Measurements from ENCODE around the gene ITGA5. TPM values are rescaled to one million over a fixed set of nuclear protein-coding genes. Genes with fewer than 3 reads are reported as not detected.
A peak's percentile ranks its signal among the peaks of the same experiment; 100 is the strongest.
"Not testable (repeated sequence)": the region's sequence is repeated elsewhere in the genome, so short reads cannot be mapped to it uniquely, and the experiment has no call there.

The ITGA5 gene
- total RNA-seq, 1 experiment from 2014 or later, result 12.2 TPM

GRCh38 chr12:54355104-54355815, 63.8 kb downstream of the ITGA5 start:
- Histone ChIP-seq H4K8ac (replicated peaks; ENCODE audit: insufficient read length, low read depth, low read length) (no peak overlapping the region), H2BK12ac (ENCODE audit: insufficient read length, low read depth, low read length) (no peak overlapping the region), H3T11ph (ENCODE audit: low read length) (no peak overlapping the region), H3K9ac (ENCODE audit: extremely low read depth, insufficient read length, low read length) (no peak overlapping the region), H3K9me3 (ENCODE audit: control insufficient read depth, low read depth, low read length) (no peaks in the 10 kb centered on the region), H3K23ac (ENCODE audit: insufficient read length, low read depth, low read length) (no peak overlapping the region), H3K27me3 (ENCODE audit: insufficient read depth, low read length) (no peaks in the 10 kb centered on the region), H2BK15ac (ENCODE audit: low read depth, low read length) (no peak overlapping the region), H2AFZ (ENCODE audit: low read length) (no peak overlapping the region), H4K5ac (ENCODE audit: insufficient read length, low read depth, low read length) (no peak overlapping the region), H3K79me1 (ENCODE audit: insufficient read depth, low read depth, low read length, poor library complexity, severe bottlenecking) (no peaks in the 10 kb centered on the region), H2BK120ac (ENCODE audit: low read depth, low read length, poor library complexity, severe bottlenecking) (no peak overlapping the region), H3K27ac (ENCODE audit: insufficient read length, low read depth, low read length) (no peak overlapping the region), H3K56ac (ENCODE audit: insufficient read length, low read depth, low read length) (no peak overlapping the region), H2BK20ac (ENCODE audit: low read depth, low read length, poor library complexity, severe bottlenecking) (no peak overlapping the region), H2AK5ac (ENCODE audit: insufficient read length, low read length) (no peak overlapping the region), H3K4ac (ENCODE audit: low read depth, low read length) (no peak overlapping the region), H2BK5ac (ENCODE audit: insufficient read length, low read length) (no peak overlapping the region), H3K4me2 (ENCODE audit: insufficient read depth, insufficient read length, low read length) (no peak overlapping the region), H3K4me1 (ENCODE audit: insufficient read depth, low read length) (peaks cover 21% of the 10 kb centered on the region), H4K20me1 (ENCODE audit: control insufficient read depth, insufficient read depth, insufficient read length) (no peaks in the 10 kb centered on the region), H3K79me2 (ENCODE audit: insufficient read depth, low read length) (no peaks in the 10 kb centered on the region), H3K23me2 (ENCODE audit: insufficient read length, low read depth, low read length, poor library complexity, severe bottlenecking) (peaks cover 19% of the 10 kb centered on the region), H4K91ac (ENCODE audit: insufficient read length, low read depth, low read length) (no peak overlapping the region), H3K18ac (ENCODE audit: insufficient read length, low read depth, low read length) (no peak overlapping the region), H3K14ac (ENCODE audit: insufficient read depth, low read length) (no peak overlapping the region; the same call in 1 of the 2 replicates)
- TF ChIP-seq CTCF (conservative IDR thresholded peaks at IDR 0.05), result peak; percentile 42; the same call in 1 of the 3 replicates
- no CpG with 5 or more reads among the region's 6 CpGs for WGBS (ENCODE audit: extremely low coverage, insufficient read length, low lambda C conversion rate)
- Mint-ChIP-seq H3K27ac (peak overlapping the region; percentile 29 to 94 (median 69)), H3K9me3 (no peaks in the 10 kb centered on the region), H3K4me1 (peaks cover 37 to 41% of the 10 kb centered on the region in 2 experiments), H3K36me3 (ENCODE audit: insufficient read depth in 1 of 3, low read depth in 3 of 3) (peaks cover 2 to 5% (median 5%) of the 10 kb centered on the region in 3 experiments; a peak in 5 of 7 replicates), H3K4me3 (peak overlapping the region in 1 of 2 experiments; percentile 45; a peak in 2 of 5 replicates), H3K27me3 (ENCODE audit: low read depth) (peaks cover 19% of the 10 kb centered on the region)
- peak; percentile 50 for DNase-seq

- H3K36me3 Mint-ChIP-seq (ENCODE audit: insufficient read depth in 1 of 3, low read depth in 3 of 3), result peaks cover 7 to 15% (median 13%) of the 10 kb centered on the region in 3 experiments; a peak in 6 of 7 replicates
- not testable (repeated sequence) for DNase-seq; H2AFZ ChIP-seq (ENCODE audit: low read length); H2BK20ac ChIP-seq (ENCODE audit: low read depth, low read length, poor library complexity, severe bottlenecking); H3K4me3 Mint-ChIP-seq; H3K23ac ChIP-seq (ENCODE audit: insufficient read length, low read depth, low read length); H3K56ac ChIP-seq (ENCODE audit: insufficient read length, low read depth, low read length); H2BK15ac ChIP-seq (ENCODE audit: low read depth, low read length); H3K4ac ChIP-seq (ENCODE audit: low read depth, low read length); H3K27me3 ChIP-seq (ENCODE audit: insufficient read depth, low read length); H3K4me2 ChIP-seq (ENCODE audit: insufficient read depth, insufficient read length, low read length); H3K18ac ChIP-seq (ENCODE audit: insufficient read length, low read depth, low read length); H3K27ac ChIP-seq (ENCODE audit: insufficient read length, low read depth, low read length); H2BK120ac ChIP-seq (ENCODE audit: low read depth, low read length, poor library complexity, severe bottlenecking); H4K8ac ChIP-seq (replicated peaks; ENCODE audit: insufficient read length, low read depth, low read length); H3K79me1 ChIP-seq (ENCODE audit: insufficient read depth, low read depth, low read length, poor library complexity, severe bottlenecking); H4K91ac ChIP-seq (ENCODE audit: insufficient read length, low read depth, low read length); H2BK12ac ChIP-seq (ENCODE audit: insufficient read length, low read depth, low read length); H3K79me2 ChIP-seq (ENCODE audit: insufficient read depth, low read length); H3K14ac ChIP-seq (ENCODE audit: insufficient read depth, low read length); H2AK5ac ChIP-seq (ENCODE audit: insufficient read length, low read length); H3K27ac Mint-ChIP-seq; H2BK5ac ChIP-seq (ENCODE audit: insufficient read length, low read length); H4K20me1 ChIP-seq (ENCODE audit: control insufficient read depth, insufficient read depth, insufficient read length); H3T11ph ChIP-seq (ENCODE audit: low read length); H4K5ac ChIP-seq (ENCODE audit: insufficient read length, low read depth, low read length); H3K9me3 Mint-ChIP-seq; H3K9ac ChIP-seq (ENCODE audit: extremely low read depth, insufficient read length, low read length); H3K9me3 ChIP-seq (ENCODE audit: control insufficient read depth, low read depth, low read length)
- peaks cover 45 to 50% of the 10 kb centered on the region in 2 experiments for H3K4me1 Mint-ChIP-seq
- WGBS (ENCODE audit: extremely low coverage, insufficient read length, low lambda C conversion rate), result no CpG with 5 or more reads among the region's 7 CpGs
- Histone ChIP-seq H3K4me1 (ENCODE audit: insufficient read depth, low read length) (peaks cover 22% of the 10 kb centered on the region), H3K23me2 (ENCODE audit: insufficient read length, low read depth, low read length, poor library complexity, severe bottlenecking) (peaks cover 19% of the 10 kb centered on the region)
- H3K27me3 Mint-ChIP-seq (ENCODE audit: low read depth), result peaks cover 23% of the 10 kb centered on the region
Observed at GRCh38 chr12:54354271-54354670, 64.8 kb downstream of the ITGA5 start.
